GM12878 (cell line): ENCODE data around the gene OGDHL. TPM values are rescaled to one million over a fixed set of nuclear protein-coding genes. Genes with fewer than 3 reads are reported as not detected.

Source experiments
- ATAC-seq: fragments of 200-7000 bp; cut with Tn5 transposase; 3 replicates; pipeline ENCODE4 v1.9.1; 2020; ENCODE audit warnings: mild to moderate bottlenecking, moderate library complexity
- BruUV-seq: library from RNA; stranded (reverse); fragments of 400-500 nt; replicated peaks from 2 replicates; lab custom pipeline; 2021; lab: Mats Ljungman, UMichigan
- CTCF ChIA-PET: fragments of 300-600 bp; sonication (Branson Sonifier 250); formaldehyde crosslinking; extraction: SDS; loops from one replicate; lab custom pipeline; 2021; ENCODE audit warnings: inconsistent platforms; lab: Yijun Ruan, JAX
- POLR2A ChIA-PET: fragments of 350-600 bp; formaldehyde crosslinking; extraction: SDS; loops from one replicate; lab custom pipeline; 2021; ENCODE audit warnings: inconsistent platforms; lab: Charles Lee
- RAD21 ChIA-PET: fragments of 300-600 bp; sonication (Branson Sonifier 250); formaldehyde crosslinking; loops from one replicate; lab custom pipeline; 2023; ENCODE audit warnings: antibody characterized with exemption; ENCODE audit not compliant: unreplicated experiment; lab: Charles Lee
- SMC1A ChIA-PET: fragments of 300-600 bp; sonication (Branson Sonifier 250); formaldehyde crosslinking; loops from one replicate; lab custom pipeline; 2023; ENCODE audit not compliant: unreplicated experiment, uncharacterized antibody; lab: Charles Lee
- DNase-seq: peaks from one replicate; pipeline ENCODE4 v3.0.0-alpha.2; 2011; ENCODE audit warnings: low read depth, low spot score
- FAIRE-seq: peaks from 3 replicates; lab custom pipeline; 2011; peaks lifted over from hg19 to GRCh38; lab: Jason Lieb, UNC
- H2AFZ ChIP-seq: 2 replicates; pipeline ENCODE4 v1.6.0; 2011; ENCODE audit warnings: low read depth, low read length, control low read depth; ENCODE audit not compliant: control insufficient read depth
- H3K27ac ChIP-seq: 2 replicates; pipeline ENCODE4 v1.5.1; 2011; ENCODE audit warnings: control low read depth; ENCODE audit not compliant: control insufficient read depth, insufficient read depth
- H3K27me3 ChIP-seq, 2 experiments: replicated peaks in 1 of 2; 2 replicates each; pipeline versions ENCODE4 v1.6.0 to v1.6.1; 2011; ENCODE audit warnings: low read length in 1 of 2; ENCODE audit not compliant: control insufficient read depth in 2 of 2, insufficient read depth in 2 of 2
- H3K36me3 ChIP-seq, 2 experiments: 2 replicates each; pipeline ENCODE4 v1.5.1; 2011; ENCODE audit warnings: low read length in 1 of 2; ENCODE audit not compliant: control insufficient read depth in 2 of 2, insufficient read depth in 2 of 2
- H3K4me1 ChIP-seq: 2 replicates; pipeline ENCODE4 v1.6.1; 2011; ENCODE audit warnings: mild to moderate bottlenecking, low read length, moderate library complexity, mixed read lengths; ENCODE audit not compliant: control insufficient read depth, insufficient read depth
- H3K4me2 ChIP-seq: 2 replicates; pipeline ENCODE4 v1.6.0; 2011; ENCODE audit warnings: control low read depth; ENCODE audit not compliant: control insufficient read depth, insufficient read depth
- H3K4me3 ChIP-seq: fragments of 200-600 bp; sonication (generic); 2 replicates; pipeline ENCODE4 v1.5.1; 2016
- H3K79me2 ChIP-seq: 2 replicates; pipeline ENCODE4 v1.6.0; 2011; ENCODE audit warnings: low read length; ENCODE audit not compliant: control insufficient read depth, insufficient read depth
- H3K9ac ChIP-seq: 2 replicates; pipeline ENCODE4 v1.8.0; 2011; ENCODE audit warnings: low read length, control low read depth, mixed read lengths; ENCODE audit not compliant: control insufficient read depth, insufficient read depth
- H3K9me3 ChIP-seq: replicated peaks from 3 replicates; pipeline ENCODE4 v1.5.1; 2011; ENCODE audit warnings: mild to moderate bottlenecking, low read length; ENCODE audit not compliant: control insufficient read depth, insufficient read depth
- H4K20me1 ChIP-seq: 2 replicates; pipeline ENCODE4 v1.6.0; 2011; ENCODE audit not compliant: control insufficient read depth, insufficient read depth
- BCL11A ChIP-seq: IDR thresholded peaks from 2 replicates; pipeline ENCODE4 v1.6.1; 2011; ENCODE audit warnings: low read depth, low read length
- CBX3 ChIP-seq: fragments of 200-600 bp; sonication (generic); IDR thresholded peaks from 2 replicates; pipeline ENCODE4 v1.6.1; 2016; ENCODE audit warnings: low read depth, borderline replicate concordance
- CHD1 ChIP-seq: IDR thresholded peaks from 2 replicates; pipeline ENCODE4 v1.6.1; 2012; ENCODE audit warnings: low read depth, low read length, improper control_type of control experiment
- FOXM1 ChIP-seq: IDR thresholded peaks from 2 replicates; pipeline ENCODE4 v1.6.1; 2012; ENCODE audit warnings: low read depth, mild to moderate bottlenecking, inconsistent platforms, low read length, moderate library complexity
- IRF4 ChIP-seq: IDR thresholded peaks from 2 replicates; pipeline ENCODE4 v1.6.1; 2011; ENCODE audit warnings: low read depth, low read length
- NFYB ChIP-seq: IDR thresholded peaks from 2 replicates; pipeline ENCODE4 v1.6.1; 2011; ENCODE audit warnings: low read depth, mild to moderate bottlenecking, low read length, improper control_type of control experiment, moderate library complexity; ENCODE audit not compliant: insufficient read depth
- RFX5 ChIP-seq: IDR thresholded peaks from 2 replicates; pipeline ENCODE4 v1.6.1; 2011; ENCODE audit warnings: low read depth, low read length, improper control_type of control experiment
- TCF7 ChIP-seq: IDR thresholded peaks from 2 replicates; pipeline ENCODE4 v1.6.1; 2014; ENCODE audit warnings: antibody characterized with exemption, borderline replicate concordance
- ZBED1 ChIP-seq: IDR thresholded peaks from 2 replicates; pipeline ENCODE4 v1.6.1; 2016; ENCODE audit warnings: borderline replicate concordance
- ZNF217 ChIP-seq: fragments of 450-650 bp; IDR thresholded peaks from 2 replicates; pipeline ENCODE4 v1.6.1; 2017; ENCODE audit warnings: antibody characterized with exemption, mild to moderate bottlenecking
- ZNF24 ChIP-seq: fragments of 450-650 bp; IDR thresholded peaks from 2 replicates; pipeline ENCODE4 v1.6.1; 2017; ENCODE audit warnings: antibody characterized with exemption, mild to moderate bottlenecking
- ZSCAN29 ChIP-seq: fragments of 450-650 bp; IDR thresholded peaks from 2 replicates; pipeline ENCODE4 v1.6.1; 2017; ENCODE audit warnings: mild to moderate bottlenecking, moderate library complexity
- ZZZ3 ChIP-seq: IDR thresholded peaks from 2 replicates; pipeline ENCODE4 v1.6.1; 2011; ENCODE audit warnings: low read depth; ENCODE audit not compliant: control insufficient read depth, insufficient read length
- WGBS: methylation state at CpG from one replicate; pipeline ENCODE4 v1.1.6; 2016; ENCODE audit warnings: low lambda C conversion rate; ENCODE audit not compliant: insufficient replicate concordance, insufficient coverage; ENCODE audit errors: missing lambda C conversion rate; 5-methylcytosine and 5-hydroxymethylcytosine counted together
- in situ Hi-C: fragments of 300-500 bp; cut with MboI; formaldehyde crosslinking; loops from 9 replicates; pipeline ENCODE4 v1.14.3; 2018; ENCODE audit warnings: mixed read lengths
- intact Hi-C: fragments of 100-400 bp; cut with micrococcal nuclease; formaldehyde crosslinking; loops from one replicate; pipeline ENCODE4 v1.14.2; 2022; ENCODE audit not compliant: unreplicated experiment
- polyA plus RNA-seq, 11 experiments: library from polyadenylated mRNA; depleted of rRNA in 4 of 11; unstranded in 6 of 11; stranded (reverse) in 5 of 11; fragments of >200 nt; fragmentation: Nextera tagmentation in 4 of 11; fragmentation: Illumina TruSeq in 1 of 11; extraction: Ambion mirVana in 4 of 11; extraction: Trizol in 1 of 11; gene quantifications; 1 replicate in 1 of 11; 2 replicates in 10 of 11; pipeline versions ENCODE4 v1.2.1 to v1.2.3, GENCODE V29; 2011 to 2016; ENCODE audit warnings: inconsistent platforms in 2 of 11, missing spikeins in 2 of 11, low read depth in 1 of 11
- total RNA-seq, 4 experiments: library from RNA; depleted of rRNA in 3 of 4; stranded (reverse); fragments of >200 nt in 3 of 4; fragmentation: Illumina TruSeq in 1 of 4; extraction: Trizol in 1 of 4; gene quantifications; 2 replicates each; pipeline versions ENCODE4 v1.2.1 to v1.2.3, GENCODE V29; 2013 to 2021
- TF ChIP-seq, protein P1 (sequence below): IDR thresholded peaks from 2 replicates; pipeline ENCODE4 v1.6.1; 2011; ENCODE audit warnings: mild to moderate bottlenecking, low read depth, low read length, moderate library complexity; ENCODE audit not compliant: insufficient replicate concordance
- TF ChIP-seq, protein P2 (sequence below): fragments of 450-650 bp; formaldehyde crosslinking; IDR thresholded peaks from 2 replicates; pipeline ENCODE4 v1.5.0; 2022; ENCODE audit warnings: mild to moderate bottlenecking, missing genetic modification characterization
- TF ChIP-seq, protein P3 (sequence below): IDR thresholded peaks from 2 replicates; pipeline ENCODE4 v1.6.1; 2011; ENCODE audit warnings: low read depth, low read length, improper control_type of control experiment, borderline replicate concordance

OGDHL gene
- total and polyA plus RNA-seq, 10 of the 15 experiments (the other 5 are each of a cell fraction or from before 2014, with no cell fraction given): 0.02 to 13.3 (median 0.34) TPM

DNA sequence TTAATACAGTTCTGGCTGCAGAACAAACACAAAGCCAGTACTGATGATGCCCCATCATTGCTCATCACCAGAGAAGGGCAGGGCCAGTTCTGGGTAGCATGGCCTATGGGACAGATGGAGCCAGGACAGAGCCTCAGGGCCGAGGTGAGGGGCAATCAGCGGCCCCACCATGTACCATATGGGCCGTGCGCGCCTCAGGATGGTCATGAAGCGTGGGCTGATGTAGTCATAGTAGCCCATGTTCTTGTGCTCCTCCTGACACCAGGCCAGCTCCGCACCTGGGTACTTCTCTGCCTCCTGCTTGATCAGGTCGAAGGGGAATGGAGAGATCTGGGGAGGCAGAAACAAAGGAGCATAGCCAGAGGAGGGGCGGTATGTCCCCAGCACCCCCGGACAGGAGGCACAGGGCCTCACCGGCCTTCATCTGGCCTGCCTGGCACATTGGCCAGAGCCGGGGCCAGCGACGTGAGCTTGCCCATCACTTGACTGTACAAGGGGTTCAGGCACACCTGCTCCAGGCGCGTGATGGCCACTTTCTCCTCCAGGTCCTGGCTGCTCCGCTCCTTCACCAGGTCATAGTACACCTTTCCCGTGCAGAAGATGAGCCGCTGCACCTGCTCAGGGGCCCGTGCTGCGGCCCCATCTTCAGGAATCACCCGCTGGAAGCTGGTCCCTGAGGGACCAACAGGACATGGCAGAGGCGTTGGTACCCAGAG lies 26.1 kb downstream of the OGDHL start:
- ChIA-PET POLR2A (no interaction called here), CTCF (no interaction called here), SMC1A (no interaction called here), RAD21 (no interaction called here)
- FAIRE-seq (no peak), ATAC-seq (no peak), DNase-seq (no peak)
- H3K27me3 ChIP-seq: no peaks in the 10 kb centered on the region
- in situ Hi-C loops (no loop called here), intact Hi-C loops (no loop called here)
- H3K4me1 ChIP-seq: no peaks in the 10 kb centered on the region
- no TSS peak for BruUV-seq
- H3K4me2 ChIP-seq: no peak overlapping the region
- H4K20me1 ChIP-seq: no peaks in the 10 kb centered on the region; the same call in 1 of the 2 replicates
- H3K36me3 ChIP-seq: no peaks in the 10 kb centered on the region
- no peak overlapping the region for H2AFZ ChIP-seq
- no peaks in the 10 kb centered on the region for H3K79me2 ChIP-seq
- H3K9ac ChIP-seq: no peak overlapping the region
- H3K9me3 ChIP-seq: no peaks in the 10 kb centered on the region
- WGBS: 60% methylated on average over 23 of the region's 23 CpGs
- no peak overlapping the region for H3K4me3 ChIP-seq
- no peak overlapping the region for H3K27ac ChIP-seq
- TF ChIP-seq CBX3: no peak
- TF ChIP-seq NFYB: no peak
- no peak for TF ChIP-seq CHD1
- TF ChIP-seq ZNF217: no peak
- TF ChIP-seq, protein P1, sequence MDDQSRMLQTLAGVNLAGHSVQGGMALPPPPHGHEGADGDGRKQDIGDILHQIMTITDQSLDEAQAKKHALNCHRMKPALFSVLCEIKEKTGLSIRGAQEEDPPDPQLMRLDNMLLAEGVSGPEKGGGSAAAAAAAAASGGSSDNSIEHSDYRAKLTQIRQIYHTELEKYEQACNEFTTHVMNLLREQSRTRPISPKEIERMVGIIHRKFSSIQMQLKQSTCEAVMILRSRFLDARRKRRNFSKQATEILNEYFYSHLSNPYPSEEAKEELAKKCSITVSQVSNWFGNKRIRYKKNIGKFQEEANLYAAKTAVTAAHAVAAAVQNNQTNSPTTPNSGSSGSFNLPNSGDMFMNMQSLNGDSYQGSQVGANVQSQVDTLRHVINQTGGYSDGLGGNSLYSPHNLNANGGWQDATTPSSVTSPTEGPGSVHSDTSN: no peak
- no peak for TF ChIP-seq ZZZ3
- TF ChIP-seq BCL11A: no peak
- TF ChIP-seq TCF7: no peak
- TF ChIP-seq ZSCAN29: no peak
- TF ChIP-seq IRF4: no peak
- no peak for TF ChIP-seq ZBED1
- TF ChIP-seq, protein P2, sequence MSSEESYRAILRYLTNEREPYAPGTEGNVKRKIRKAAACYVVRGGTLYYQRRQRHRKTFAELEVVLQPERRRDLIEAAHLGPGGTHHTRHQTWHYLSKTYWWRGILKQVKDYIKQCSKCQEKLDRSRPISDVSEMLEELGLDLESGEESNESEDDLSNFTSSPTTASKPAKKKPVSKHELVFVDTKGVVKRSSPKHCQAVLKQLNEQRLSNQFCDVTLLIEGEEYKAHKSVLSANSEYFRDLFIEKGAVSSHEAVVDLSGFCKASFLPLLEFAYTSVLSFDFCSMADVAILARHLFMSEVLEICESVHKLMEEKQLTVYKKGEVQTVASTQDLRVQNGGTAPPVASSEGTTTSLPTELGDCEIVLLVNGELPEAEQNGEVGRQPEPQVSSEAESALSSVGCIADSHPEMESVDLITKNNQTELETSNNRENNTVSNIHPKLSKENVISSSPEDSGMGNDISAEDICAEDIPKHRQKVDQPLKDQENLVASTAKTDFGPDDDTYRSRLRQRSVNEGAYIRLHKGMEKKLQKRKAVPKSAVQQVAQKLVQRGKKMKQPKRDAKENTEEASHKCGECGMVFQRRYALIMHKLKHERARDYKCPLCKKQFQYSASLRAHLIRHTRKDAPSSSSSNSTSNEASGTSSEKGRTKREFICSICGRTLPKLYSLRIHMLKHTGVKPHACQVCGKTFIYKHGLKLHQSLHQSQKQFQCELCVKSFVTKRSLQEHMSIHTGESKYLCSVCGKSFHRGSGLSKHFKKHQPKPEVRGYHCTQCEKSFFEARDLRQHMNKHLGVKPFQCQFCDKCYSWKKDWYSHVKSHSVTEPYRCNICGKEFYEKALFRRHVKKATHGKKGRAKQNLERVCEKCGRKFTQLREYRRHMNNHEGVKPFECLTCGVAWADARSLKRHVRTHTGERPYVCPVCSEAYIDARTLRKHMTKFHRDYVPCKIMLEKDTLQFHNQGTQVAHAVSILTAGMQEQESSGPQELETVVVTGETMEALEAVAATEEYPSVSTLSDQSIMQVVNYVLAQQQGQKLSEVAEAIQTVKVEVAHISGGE (CRISPR knock-in tag): no peak
- no peak for TF ChIP-seq FOXM1
- TF ChIP-seq RFX5: no peak
- TF ChIP-seq ZNF24: no peak
- TF ChIP-seq, protein P3, sequence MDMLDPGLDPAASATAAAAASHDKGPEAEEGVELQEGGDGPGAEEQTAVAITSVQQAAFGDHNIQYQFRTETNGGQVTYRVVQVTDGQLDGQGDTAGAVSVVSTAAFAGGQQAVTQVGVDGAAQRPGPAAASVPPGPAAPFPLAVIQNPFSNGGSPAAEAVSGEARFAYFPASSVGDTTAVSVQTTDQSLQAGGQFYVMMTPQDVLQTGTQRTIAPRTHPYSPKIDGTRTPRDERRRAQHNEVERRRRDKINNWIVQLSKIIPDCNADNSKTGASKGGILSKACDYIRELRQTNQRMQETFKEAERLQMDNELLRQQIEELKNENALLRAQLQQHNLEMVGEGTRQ: no peak
